Tibial nerve (tissue), 4 donors: ENCODE results near the gene GPD1L.

Source experiments
- EP300 ChIP-seq, 2 donors: sonication (generic); formaldehyde crosslinking; IDR thresholded peaks; one replicate each; pipeline ENCODE4 v1.6.1; 2017; ENCODE audit warnings: antibody characterized with exemption in 2 of 2, mild to moderate bottlenecking in 1 of 2
- POLR2A ChIP-seq, 2 donors: fragments of 450-650 bp; IDR thresholded peaks; one replicate each; pipeline ENCODE4 v1.6.1; 2017; ENCODE audit warnings: antibody characterized with exemption in 2 of 2, mild to moderate bottlenecking in 2 of 2, moderate library complexity in 2 of 2
- TF ChIP-seq, protein P1 (sequence below), 5 experiments: fragments of 200-600 bp in 3 of 5; fragments of 450-650 bp in 2 of 5; sonication (generic) in 3 of 5; IDR thresholded peaks; one replicate each; pipeline ENCODE4 v1.5.1; 2016 to 2019; ENCODE audit warnings: antibody characterized with exemption in 5 of 5, mild to moderate bottlenecking in 3 of 5, moderate library complexity in 2 of 5

DNA sequence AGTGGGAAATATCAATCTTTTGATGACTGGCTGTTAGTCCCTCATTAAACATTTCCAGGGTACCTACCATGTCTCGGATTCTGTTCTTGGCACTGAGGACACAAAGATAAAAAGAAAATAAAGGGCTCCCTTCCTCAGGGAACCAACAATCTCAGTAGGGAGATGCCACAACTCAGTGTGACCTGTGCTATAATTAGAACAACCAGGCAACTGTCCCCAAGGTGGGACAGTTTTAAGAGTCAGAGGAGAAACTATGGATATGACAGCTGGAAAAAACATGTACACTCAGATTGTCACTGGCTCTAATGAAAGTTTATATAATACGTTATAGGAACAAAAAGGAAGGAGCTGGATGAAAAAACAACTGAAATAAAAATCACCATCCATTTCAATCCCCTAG lies 108.8 kb downstream of the GPD1L start:
- TF ChIP-seq EP300 (IDR thresholded peaks at IDR 0.05): no peak
- TF ChIP-seq, protein P1, sequence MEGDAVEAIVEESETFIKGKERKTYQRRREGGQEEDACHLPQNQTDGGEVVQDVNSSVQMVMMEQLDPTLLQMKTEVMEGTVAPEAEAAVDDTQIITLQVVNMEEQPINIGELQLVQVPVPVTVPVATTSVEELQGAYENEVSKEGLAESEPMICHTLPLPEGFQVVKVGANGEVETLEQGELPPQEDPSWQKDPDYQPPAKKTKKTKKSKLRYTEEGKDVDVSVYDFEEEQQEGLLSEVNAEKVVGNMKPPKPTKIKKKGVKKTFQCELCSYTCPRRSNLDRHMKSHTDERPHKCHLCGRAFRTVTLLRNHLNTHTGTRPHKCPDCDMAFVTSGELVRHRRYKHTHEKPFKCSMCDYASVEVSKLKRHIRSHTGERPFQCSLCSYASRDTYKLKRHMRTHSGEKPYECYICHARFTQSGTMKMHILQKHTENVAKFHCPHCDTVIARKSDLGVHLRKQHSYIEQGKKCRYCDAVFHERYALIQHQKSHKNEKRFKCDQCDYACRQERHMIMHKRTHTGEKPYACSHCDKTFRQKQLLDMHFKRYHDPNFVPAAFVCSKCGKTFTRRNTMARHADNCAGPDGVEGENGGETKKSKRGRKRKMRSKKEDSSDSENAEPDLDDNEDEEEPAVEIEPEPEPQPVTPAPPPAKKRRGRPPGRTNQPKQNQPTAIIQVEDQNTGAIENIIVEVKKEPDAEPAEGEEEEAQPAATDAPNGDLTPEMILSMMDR (IDR thresholded peaks at IDR 0.05): no peak
- TF ChIP-seq POLR2A (IDR thresholded peaks at IDR 0.05): no peak
